GM18526 (cell line): ENCODE measurements around the gene KCTD6.

Experiments
- POLR2A ChIP-seq: IDR thresholded peaks from 3 replicates; pipeline ENCODE4 v1.6.1; 2011; ENCODE audit not compliant: insufficient read length; ENCODE audit errors: extremely low read depth

KCTD6 gene

DNA sequence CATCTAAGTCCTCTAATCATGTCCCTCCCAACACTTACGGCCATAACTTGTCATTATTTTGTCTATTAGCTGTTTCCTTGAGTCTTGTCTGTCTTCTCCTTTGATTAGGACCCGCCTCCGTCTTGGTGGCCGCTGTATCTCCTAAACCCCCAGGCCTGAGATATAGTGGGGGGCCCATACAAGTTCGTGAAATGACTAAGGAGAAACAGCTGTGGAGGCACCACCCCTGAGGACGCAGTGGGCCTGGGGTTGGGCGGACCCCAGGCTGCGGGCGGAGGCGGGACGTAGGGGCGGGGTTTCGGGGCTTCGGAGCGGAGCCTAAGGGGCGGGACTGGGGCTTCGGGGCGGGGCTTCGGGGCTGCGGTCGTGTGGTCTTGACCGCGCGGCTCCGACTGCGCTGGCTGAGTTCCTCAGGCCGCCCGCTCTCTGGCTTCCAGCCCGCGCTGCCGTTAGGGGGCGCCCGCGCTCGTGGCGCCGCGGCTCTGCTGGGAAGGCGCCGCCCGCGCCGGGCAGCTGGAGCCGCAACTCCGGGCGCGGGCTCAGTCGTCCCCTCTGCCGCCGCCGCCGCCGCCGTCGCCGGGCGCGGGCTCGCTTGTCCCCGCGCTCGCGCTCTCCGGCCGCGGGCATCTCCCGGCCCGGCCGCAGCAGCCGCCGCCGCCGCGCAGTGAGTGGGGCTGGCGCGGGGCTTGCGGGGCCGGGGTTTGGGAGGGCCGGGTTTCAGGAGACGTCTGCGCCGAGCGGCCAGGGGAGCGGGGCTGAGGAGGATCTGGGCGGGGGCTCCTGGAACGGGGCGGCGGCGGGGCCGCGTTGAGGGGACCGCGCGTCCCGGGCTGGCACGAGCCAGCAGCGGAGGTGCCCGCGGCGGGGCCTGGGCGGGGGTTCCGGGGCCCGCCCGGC is at the start of gene KCTD6:
Gene KCTD6, plus strand, starts transcription at position 591 of the 897 bp plus-strand sequence. CDS start 6,660 bp downstream, outside the sequence.
- peak; percentile 38 for TF ChIP-seq POLR2A

DNA sequence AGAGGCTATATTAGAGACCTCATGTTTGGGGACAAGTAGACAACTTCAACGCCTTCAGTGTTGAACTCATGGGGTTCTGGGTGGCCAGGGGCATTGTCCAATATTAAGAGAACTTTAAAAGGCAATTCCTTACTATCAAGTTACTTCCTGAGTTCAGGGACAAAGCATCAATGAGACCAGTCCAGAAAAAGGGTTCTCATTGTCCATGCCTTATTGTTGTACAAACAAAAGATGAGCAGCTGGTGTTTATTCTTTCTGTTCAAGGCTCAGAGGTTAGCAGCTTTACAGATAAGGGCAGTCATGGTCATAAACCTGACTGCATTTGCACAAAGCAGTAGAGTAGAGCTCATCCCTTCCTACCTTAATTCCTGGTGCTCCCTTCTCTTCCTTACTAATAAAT is 39.7 kb upstream of the KCTD6 start:
- TF ChIP-seq POLR2A = no peak

DNA sequence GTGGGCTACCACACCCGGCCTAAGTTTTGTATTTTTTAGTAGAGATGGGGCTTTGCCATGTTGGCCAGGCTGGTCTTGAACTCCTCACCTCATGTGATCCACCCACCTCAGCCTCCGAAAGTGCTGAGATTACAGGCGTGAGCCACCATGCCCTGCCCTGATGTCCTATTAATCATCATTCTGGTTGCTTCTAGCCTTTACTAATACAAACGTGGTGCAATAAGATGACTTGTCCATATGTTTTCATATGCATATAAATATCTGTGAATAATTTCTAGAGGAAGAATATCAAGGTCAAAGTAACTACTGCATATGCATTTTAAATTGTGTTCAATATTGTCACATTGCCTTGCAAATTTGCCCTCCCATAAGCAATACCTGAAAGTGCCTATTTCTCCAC is 32.7 kb upstream of the KCTD6 start:
- TF ChIP-seq POLR2A = no peak

DNA sequence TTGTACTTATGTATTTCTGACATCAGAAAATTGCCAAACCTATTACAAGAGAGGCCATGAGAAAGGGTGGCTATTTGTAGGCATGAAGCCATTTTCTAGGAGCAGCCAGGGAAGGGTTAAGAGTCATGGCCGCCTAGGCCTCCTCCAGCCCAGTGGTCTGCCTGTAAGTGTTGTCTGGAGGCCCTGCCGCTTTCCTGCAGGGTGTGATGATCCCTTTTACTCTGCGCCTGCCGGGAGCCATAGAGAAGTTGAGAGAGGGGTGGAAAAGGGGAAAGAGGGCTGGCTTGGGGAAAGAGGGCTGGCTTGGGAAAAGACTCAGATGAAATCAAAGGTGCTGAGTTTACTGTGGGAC is 29.1 kb upstream of the KCTD6 start:
- no peak for TF ChIP-seq POLR2A

DNA sequence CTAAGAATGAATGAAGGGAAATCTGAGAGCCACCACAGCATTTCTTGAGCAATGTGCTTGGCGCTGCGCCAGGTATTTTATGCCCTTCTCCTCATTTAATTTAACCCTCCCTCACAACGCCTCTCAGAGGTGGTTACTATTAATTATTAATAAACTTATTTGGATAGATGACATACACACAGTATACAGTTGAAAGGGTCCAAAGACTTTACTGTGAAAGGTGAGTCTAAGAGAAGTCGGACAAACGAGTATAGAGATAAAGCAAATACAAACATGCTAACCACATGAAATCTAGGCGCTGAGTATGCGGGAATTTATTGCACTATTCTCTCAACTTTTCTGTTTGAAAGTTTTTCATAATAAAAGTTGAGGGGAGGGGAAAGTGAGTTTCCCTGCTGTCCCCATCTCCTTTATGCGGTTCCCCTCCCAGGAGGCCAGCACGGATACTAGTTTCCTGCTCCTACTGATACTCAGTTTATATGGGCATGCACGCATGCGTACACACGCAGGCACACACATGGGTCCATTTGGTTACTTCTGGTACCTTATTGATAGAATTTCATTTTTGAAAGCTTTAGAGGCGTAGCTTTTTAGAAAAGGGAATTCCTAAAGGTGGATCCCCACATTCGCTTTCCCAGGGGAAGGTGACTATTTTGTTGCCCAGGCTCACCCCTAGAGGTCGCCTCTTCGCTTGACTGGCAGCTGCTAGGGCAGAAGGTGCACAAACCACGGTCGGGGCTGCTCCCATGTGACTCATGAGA is 28.5 kb upstream of the KCTD6 start:
- no peak for TF ChIP-seq POLR2A

DNA sequence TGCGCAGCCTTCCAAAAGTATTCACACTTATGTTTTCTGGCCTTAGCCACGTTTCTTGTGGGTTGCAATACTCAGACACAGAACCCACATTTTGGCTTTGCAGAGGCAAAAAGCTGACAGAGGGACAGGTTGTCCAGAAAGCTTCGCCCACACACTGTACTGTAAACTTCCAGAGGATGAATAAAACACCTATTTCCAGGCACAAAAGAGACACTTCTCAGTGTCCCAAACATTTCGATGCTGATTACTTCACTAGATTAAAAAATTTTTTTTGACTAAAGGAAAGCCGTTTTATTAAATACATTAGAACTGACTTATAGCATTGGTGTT is 28.0 kb upstream of the KCTD6 start:
- TF ChIP-seq POLR2A = no peak

DNA sequence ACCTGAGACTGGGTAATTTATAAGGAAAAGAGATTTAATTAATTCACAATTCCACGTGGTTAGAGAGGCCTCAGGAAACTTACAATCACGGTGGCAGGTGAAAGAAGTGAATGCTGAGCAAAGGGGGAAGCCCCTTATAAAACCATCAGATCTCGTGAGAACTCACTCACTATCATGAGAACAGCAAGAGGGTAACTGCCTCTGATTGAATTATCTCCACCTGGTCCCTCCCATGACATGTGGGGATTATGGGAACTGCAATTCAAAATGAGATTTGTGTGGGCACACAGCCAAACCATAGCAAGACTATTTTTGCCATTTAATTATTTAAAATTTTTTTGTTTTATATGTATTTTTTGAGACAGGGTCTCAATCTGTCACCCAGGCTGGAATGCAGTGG is 27.0 kb upstream of the KCTD6 start:
- TF ChIP-seq POLR2A = no peak

DNA sequence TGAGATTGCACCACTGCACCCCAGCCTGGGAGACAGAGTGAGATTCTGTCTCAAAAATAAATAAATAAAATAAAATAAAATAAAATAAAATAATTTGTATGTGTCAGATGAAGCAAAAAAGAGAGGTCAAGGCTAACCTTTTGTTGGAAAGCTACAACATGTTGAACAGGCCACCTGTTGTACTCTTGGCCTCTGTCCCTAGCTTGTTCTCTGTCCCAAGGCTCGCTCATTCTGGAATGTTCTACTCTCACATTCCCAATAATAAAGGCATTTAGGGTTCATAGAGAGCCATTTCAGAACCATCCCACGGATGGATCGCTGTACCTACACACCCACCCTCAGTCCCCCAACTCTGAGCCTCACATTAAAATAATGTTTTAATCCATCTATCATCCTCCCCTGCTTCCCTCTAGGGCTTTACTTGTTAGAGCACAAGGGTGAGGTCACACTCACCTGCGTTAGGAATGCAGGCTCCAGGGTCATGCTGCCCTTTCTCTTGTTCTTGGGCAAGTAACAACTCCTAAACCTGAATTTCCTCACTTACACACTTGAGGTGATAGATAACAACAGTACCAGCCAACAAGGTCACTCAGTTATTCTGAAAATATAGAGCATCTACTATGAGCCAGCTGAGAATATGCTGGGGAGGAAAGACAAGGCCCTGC is 24.9 kb upstream of the KCTD6 start:
- TF ChIP-seq POLR2A = no peak

DNA sequence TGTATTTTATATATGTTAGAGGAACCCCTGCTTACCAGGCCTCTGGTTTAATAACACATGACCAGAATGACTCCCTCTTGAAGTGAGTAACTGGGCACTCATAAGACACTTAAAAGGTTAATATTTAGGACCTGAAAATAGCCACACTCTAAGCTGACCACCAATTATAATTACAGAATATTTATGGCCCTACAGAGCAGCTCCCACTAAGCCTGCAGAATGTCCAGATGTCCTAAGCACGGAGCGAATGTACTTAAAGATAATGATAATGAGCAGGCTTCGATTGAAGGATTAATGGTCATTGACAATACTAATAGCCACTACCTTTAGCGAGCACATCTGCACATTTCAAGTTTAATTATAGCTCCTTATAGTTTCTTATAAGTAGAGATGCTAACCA is 22.8 kb upstream of the KCTD6 start:
- no peak for TF ChIP-seq POLR2A

DNA sequence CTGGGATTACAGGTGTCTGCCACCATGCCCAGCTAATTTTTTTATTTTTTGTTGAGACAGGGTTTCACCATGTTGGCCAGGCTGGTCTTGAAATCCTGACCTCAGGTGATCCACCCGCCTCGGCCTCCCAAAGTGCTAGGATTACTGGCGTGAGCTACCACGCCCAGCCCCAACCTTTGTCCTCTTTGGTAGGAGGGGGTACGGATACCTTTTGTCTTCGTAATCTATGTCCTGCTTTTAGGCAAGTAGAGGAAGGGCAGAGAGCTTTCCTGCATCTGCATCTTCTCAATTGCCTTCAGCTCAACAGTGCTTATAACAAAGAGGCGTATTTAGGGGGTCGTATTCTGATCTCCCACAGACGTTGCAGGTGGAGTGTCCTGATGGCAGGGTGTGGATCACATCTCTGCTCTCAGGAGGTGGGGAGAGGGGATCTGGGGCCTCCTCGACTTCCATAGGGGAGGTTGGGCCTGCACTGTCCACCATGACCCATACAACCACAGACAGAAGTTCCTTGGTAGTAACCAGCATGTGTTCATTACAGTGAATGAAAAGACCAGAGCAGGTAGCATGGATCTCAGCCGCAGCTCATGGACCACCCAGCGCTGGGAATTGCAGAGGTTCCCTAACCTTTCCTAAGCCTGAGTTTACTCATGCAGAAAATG is 21.4 kb upstream of the KCTD6 start:
- no peak for TF ChIP-seq POLR2A

DNA sequence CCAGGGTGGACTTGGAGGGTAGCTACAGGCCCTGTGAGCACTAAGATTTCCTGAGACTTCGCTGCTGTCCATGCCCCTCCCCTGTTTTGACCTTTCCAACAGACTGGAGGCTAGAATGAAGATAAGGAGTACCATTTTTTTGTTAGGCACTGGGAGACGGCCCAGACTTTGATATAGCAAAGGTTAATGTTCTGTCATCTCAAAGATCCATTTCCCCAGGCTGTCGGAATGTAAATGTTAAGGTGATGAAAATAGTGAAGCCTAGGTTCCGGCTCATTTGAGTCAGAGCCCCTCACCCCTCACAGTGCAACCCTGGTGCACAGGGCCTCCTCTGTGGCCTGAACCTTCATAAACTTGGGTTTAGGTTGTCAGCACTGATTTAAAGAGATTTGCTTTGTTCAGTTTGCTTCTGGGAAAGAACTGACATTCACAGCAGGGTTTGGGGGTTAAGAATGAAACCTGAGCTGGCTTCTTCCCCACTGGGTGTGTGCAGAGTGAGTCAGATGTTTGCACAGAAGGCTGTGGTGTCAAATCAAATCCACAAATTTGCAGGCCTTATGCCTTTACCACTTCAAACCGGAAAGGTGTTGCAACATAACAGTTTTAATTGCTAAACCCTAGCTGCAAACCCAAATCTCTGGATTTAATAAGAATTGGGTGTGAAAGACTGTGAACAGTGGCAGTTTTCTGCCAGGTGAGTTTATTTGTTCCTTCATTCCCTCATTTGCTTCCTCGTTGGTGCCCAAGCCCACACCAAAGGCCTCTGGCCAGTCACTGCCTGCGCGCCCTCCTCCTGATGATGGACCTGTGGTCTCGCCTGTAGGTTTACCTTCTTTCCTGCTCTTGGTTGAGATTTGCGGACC is 20.6 kb upstream of the KCTD6 start:
- TF ChIP-seq POLR2A = no peak

DNA sequence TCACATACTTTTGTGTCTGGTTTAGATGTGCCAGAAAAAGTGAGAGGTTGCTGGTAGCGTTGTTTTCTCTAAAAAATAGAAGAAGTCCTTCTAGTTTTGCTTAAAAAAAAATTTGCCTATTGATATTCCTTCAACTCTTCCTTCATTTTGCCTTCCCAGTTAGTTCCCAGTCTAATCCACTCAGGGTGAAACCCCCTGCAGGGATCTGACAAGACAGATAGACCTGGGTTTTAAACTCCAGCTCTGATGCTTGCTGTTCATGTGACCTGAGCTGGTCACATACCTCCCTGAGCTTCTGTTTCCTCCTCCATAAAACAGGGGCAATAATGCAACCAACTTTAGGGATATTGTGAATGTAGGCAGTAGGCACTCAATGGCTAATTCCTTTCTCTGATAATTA is 18.6 kb upstream of the KCTD6 start:
- no peak for TF ChIP-seq POLR2A

DNA sequence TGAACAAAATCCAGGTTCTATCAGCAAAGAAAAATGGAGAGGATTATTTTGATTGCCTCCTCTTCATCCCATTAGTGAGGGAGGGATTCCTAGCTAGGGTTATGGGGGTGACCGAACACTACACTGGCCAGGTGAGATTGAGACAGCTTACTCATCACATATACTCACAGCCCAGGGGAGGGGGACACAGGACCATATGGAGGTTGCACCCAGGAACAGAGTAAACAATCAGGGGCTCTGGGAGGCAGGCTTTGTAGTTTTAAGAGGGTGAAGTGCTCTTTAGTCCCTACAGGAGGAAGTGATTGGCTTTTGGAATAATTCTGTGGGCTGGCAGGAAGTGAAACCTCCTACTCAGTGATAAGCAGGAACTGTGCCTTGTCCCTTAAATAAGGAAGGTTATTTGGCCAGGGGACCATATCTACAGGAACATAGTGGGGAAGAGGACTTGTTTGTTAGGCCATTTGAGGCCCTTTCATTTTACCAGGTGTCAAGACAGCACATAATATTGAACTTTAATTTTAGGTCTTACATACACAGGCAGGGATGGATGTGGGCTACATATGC is 17.5 kb upstream of the KCTD6 start:
- TF ChIP-seq POLR2A = no peak

DNA sequence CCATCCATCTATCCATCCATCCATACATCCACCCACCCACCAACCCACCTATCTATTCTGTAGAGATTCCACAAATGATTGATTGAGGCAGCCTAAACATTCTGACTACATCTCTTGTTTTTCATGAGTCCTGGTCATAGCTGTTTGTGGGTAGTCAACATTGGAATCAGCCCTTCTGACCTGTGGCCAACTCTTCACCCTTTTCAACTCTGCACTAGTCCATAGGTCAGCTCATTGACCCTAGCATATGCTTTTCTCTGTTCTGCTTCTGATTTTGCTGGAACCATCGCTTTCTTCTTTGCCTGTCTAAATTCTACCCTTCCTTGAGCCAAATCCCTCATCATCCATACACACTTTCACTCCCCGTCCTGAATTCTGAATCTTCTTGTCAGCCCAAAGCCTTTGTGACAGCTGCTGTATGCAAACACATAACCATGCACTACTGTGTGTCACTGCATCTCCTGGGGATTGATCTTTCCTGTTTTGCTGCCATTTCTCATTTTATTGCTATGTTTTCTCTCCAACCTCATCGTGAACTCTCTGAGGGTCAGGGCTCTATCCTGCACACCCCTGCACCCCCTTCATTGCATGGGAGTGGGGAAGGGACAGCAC is 16.8 kb upstream of the KCTD6 start:
- no peak for TF ChIP-seq POLR2A
